HUES48 (cell line): ENCODE results near the gene ADAM12.
"Not testable (repeated sequence)": the region's sequence is repeated elsewhere in the genome, so short reads cannot be mapped to it uniquely, and the experiment has no call there.

Experiments used
- H3K27ac ChIP-seq: one replicate; pipeline ENCODE4 v1.7.0; 2013; ENCODE audit warnings: low read depth, low read length, inconsistent platforms
- H3K27me3 ChIP-seq: 2 replicates; pipeline ENCODE4 v1.6.1; 2013; ENCODE audit warnings: mild to moderate bottlenecking, low read length; ENCODE audit not compliant: control insufficient read depth, insufficient read depth
- H3K36me3 ChIP-seq: 2 replicates; pipeline ENCODE4 v1.6.1; 2013; ENCODE audit warnings: low read length; ENCODE audit not compliant: control insufficient read depth, insufficient read depth
- H3K4me1 ChIP-seq: 2 replicates; pipeline ENCODE4 v1.6.1; 2013; ENCODE audit warnings: mild to moderate bottlenecking, low read length; ENCODE audit not compliant: control insufficient read depth, insufficient read depth
- H3K4me3 ChIP-seq: 2 replicates; pipeline ENCODE4 v1.5.1; 2013; ENCODE audit warnings: mild to moderate bottlenecking, low read depth, low read length
- H3K9ac ChIP-seq: 2 replicates; pipeline ENCODE4 v1.6.1; 2013; ENCODE audit warnings: mild to moderate bottlenecking, low read depth, low read length, moderate library complexity
- H3K9me3 ChIP-seq: 2 replicates; pipeline ENCODE4 v1.6.1; 2013; ENCODE audit warnings: low read length; ENCODE audit not compliant: control insufficient read depth, insufficient read depth

Gene ADAM12

DNA sequence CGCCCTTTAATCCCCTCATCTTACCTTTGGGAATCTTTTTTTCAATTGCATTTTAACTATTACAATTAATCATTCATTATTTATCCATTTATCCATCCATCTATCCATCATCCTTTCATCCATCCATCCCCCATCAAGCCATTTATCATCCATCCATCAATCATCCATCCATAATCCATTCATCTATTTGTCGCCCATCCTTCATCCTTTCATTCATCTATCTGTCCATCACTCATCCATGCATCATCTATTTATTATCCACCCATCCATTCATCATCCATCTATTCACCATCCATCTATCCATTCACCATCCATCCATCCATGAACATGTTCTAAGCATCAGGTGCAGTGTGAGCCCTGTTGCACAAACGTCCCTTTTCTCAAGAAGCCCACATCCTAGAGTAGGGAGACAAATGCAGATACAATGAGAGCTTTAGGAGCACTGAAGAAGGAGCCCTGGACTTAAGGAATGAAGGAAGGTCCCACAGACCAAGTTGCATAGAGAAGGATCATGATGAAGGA lies 199.5 kb downstream of the ADAM12 start:
- Histone ChIP-seq H3K9ac (no peak overlapping the region), H3K36me3 (no peaks in the 10 kb centered on the region), H3K9me3 (no peaks in the 10 kb centered on the region), H3K4me3 (no peak overlapping the region), H3K4me1 (no peaks in the 10 kb centered on the region), H3K27ac (no peak overlapping the region), H3K27me3 (no peaks in the 10 kb centered on the region)

DNA sequence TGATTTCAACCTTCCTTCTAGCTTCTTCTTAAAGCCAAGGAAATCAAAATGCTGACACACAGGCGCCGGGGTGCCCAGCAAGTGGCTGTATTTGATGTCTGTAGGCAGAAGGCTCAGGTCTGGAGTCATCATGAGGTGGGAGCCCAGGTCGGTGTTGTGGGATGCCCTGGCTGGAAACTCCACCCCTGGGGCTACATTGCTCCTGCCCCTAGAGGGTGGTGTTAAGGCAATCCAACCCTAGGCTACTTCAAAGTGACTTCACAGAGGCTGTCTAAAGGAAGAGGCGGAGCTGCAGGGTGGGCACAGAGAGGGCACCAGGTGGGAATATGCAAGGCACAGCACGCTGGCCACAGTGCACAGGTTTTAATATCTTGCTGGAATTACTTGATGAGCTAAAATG lies 200.9 kb downstream of the ADAM12 start:
- Histone ChIP-seq H3K36me3 (no peaks in the 10 kb centered on the region), H3K4me1 (no peaks in the 10 kb centered on the region), H3K9me3 (no peaks in the 10 kb centered on the region), H3K4me3 (no peak overlapping the region), H3K27me3 (no peaks in the 10 kb centered on the region), H3K27ac (no peak overlapping the region), H3K9ac (no peak overlapping the region)

DNA sequence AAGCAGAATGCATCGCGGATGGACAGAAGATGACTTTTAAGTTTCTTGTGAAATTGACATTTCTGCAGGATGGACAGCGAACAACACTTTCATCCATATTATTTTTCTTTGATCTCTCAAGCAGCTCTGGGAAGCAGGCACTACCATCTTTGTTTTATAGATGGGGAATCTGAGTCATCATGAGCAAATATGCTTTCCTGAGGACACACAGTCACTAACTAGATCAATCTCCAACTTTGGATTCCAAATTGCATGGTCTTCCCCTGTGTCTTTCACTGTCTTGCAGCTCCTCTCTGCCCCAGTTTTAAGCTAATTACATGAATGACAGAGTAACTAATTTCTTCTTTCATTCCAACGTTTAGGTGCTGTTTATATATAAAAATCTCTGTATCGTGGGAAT lies 201.5 kb downstream of the ADAM12 start:
- Histone ChIP-seq H3K36me3 (no peaks in the 10 kb centered on the region), H3K27me3 (no peaks in the 10 kb centered on the region), H3K4me3 (no peak overlapping the region), H3K9ac (no peak overlapping the region), H3K4me1 (no peaks in the 10 kb centered on the region), H3K27ac (no peak overlapping the region), H3K9me3 (no peaks in the 10 kb centered on the region)

DNA sequence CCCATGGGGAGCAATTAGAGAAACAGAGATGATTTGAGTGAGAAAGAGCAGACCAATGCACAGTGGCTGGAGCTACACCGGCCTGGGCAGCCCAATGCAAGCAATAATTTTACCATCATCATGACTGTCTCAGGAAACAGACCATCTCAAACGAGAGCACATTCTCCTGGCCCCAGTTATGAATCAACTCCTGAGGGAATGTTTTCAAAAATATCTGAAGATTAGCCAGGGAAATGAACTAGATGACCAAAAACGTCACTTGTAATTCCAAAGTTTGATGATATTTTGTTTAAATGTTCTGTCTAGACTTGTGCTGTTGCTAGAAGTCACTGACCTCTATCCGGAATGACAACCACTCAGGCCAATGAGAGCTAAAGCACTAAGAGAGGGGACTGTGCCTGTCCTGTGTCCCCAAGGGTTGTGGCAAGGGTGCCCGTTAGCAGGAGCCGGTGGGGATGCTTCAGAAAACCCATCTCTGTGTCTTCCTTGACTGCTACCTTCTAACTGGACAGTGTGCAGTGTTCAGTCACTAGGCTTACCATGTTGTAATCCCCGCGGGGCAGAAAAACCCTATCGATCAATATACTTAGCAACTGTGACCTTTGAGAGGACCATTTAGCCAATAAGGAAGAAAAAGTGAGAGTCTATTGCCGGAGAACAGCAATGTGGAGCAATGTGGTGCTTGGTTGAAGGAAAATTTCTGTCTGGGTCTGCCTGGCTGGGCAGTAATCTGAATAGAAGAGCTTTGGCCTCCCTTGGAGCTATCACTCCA lies 202.4 kb downstream of the ADAM12 start:
- Histone ChIP-seq H3K27me3 (no peaks in the 10 kb centered on the region), H3K9ac (no peak overlapping the region), H3K4me3 (no peak overlapping the region), H3K9me3 (no peaks in the 10 kb centered on the region), H3K4me1 (no peaks in the 10 kb centered on the region), H3K27ac (no peak overlapping the region), H3K36me3 (no peaks in the 10 kb centered on the region)

DNA sequence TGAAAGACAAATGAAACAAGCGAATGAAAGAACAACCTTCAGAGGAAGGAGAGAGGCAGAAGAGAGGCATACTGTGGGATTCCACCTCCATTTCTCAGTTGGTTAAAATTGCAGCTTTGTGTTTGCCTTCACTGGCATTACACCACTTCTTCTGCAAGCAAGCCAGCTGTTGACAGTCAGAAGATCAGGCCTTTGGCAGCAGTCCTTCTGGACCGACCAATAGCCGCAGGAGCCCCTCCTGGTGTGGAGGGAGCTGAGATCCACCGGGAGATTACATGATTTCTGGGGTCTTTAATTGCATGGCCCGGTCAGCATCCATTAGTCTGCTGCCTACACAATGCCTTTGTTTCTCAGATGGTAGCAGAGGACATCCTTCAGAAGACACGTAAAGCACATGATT lies 206.7 kb downstream of the ADAM12 start:
- Histone ChIP-seq H3K36me3 (no peaks in the 10 kb centered on the region), H3K4me1 (peaks cover 20% of the 10 kb centered on the region), H3K9ac (no peak overlapping the region), H3K9me3 (no peaks in the 10 kb centered on the region), H3K27me3 (no peaks in the 10 kb centered on the region), H3K4me3 (no peak overlapping the region), H3K27ac (no peak overlapping the region)

DNA sequence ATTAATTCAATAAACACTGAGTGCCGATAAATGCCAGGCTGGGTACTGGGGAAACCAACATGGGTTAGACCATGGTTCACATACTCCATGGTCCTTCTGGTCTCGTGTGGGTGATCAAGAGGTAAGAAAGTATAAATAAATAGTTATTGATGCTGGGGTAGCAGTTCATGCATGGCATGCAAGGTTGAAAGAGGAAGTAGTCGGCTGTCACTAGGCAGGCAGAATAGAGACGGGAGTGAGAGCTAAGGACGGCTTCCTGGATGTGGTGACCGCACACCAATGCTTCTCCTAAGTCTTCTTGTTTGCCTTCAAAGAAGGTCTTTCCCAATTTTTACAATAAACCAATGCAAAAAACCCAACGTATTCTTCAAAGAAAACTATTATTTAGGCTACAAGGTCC lies 208.6 kb downstream of the ADAM12 start:
- H3K27me3 ChIP-seq = no peaks in the 10 kb centered on the region
- H3K36me3 ChIP-seq = no peaks in the 10 kb centered on the region
- no peak overlapping the region for H3K9ac ChIP-seq
- no peaks in the 10 kb centered on the region for H3K9me3 ChIP-seq
- H3K27ac ChIP-seq = no peak overlapping the region
- H3K4me3 ChIP-seq = no peak overlapping the region
- peaks cover 34% of the 10 kb centered on the region for H3K4me1 ChIP-seq

DNA sequence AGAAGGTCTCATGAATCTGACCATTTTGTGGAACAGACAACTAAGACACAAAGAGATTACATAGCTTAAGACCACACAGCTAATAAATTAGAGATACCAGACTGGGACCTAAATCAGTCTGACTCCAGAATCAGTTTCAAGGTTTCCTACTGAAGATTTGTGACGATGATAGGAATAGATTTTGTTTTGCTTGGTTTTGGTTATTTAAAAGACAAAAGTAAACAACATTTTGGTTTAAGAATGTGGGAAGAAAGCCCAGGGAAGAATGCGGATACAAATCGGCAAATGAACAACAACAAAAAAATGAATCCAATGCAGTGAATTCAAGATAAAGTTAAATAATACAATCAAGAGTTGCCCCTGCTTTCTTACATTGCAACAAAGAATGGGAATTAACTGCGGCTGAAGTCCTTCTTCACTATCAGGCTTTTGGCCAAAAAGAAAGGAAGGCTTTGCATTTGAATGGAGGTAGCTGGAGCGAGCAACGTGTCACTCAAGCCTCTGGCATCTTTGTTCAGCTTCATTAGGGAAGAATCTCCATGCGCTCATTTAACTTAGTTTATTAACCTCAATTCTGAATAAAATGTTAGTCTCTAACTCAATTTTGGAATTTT lies 210.8 kb downstream of the ADAM12 start:
- peak overlapping the region; percentile 92 for H3K27ac ChIP-seq
- peak overlapping the region; percentile 27; the same call in 1 of the 2 replicates for H3K4me3 ChIP-seq
- H3K9me3 ChIP-seq = no peaks in the 10 kb centered on the region
- H3K9ac ChIP-seq = 0 out of 2 replicates have a peak overlapping the region, but pooled peaks have one; percentile 17
- no peaks in the 10 kb centered on the region for H3K36me3 ChIP-seq
- peaks cover 34% of the 10 kb centered on the region for H3K4me1 ChIP-seq
- H3K27me3 ChIP-seq = no peaks in the 10 kb centered on the region

DNA sequence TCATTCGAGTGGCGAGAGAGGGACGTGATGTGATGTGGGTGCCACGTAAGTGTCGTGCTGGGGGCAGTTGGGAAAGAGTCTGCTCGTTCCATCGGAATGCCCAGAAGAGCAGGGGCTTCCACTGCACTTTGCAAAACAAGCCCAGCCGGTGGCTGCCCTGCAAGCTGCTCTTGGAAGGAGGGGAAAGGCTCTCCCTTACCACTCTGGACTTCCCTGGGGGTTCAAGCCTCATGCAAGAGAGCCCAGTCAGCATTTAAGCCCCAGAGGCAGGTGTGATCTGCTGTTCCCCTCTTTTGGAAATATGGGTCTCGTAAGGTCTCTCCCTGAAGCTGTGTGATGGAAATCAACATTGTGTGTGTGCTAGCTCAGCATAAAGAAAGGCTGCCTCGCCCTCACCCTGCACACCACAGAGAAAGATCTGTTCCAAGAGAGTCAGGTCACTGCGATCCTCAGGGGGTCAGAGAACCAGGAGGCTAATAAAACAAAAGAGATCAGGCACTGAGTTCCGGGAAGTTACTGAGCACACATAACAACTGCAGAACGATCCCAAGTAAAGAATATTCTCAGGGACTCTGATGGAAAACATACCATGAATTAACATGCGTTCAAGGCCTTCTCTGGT lies 212.5 kb downstream of the ADAM12 start:
- Histone ChIP-seq H3K27me3 (no peaks in the 10 kb centered on the region), H3K4me3 (no peak overlapping the region), H3K9me3 (no peaks in the 10 kb centered on the region), H3K9ac (no peak overlapping the region), H3K36me3 (no peaks in the 10 kb centered on the region), H3K27ac (peak overlapping the region; percentile 66), H3K4me1 (peaks cover 34% of the 10 kb centered on the region)

DNA sequence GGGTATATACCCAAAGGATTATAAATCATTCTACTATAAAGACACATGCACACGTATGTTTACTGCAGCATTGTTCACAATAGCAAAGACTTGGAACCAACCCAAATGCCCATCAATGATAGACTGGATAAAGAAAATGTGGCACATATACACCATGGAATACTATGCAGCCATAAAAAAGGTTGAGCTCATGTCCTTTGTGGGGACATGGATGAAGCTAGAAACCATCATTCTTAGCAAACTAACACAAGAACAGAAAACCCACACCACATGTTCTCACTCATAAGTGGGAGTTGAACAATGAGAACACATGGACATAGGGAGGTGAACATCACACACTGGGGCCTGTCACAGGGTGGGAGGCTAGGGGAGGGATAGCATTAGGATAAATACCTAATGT lies 215.5 kb downstream of the ADAM12 start:
- not testable (repeated sequence) for H3K36me3 ChIP-seq, H3K9ac ChIP-seq, H3K4me3 ChIP-seq, H3K9me3 ChIP-seq, H3K27ac ChIP-seq, H3K27me3 ChIP-seq
- peaks cover 26% of the 10 kb centered on the region for H3K4me1 ChIP-seq

DNA sequence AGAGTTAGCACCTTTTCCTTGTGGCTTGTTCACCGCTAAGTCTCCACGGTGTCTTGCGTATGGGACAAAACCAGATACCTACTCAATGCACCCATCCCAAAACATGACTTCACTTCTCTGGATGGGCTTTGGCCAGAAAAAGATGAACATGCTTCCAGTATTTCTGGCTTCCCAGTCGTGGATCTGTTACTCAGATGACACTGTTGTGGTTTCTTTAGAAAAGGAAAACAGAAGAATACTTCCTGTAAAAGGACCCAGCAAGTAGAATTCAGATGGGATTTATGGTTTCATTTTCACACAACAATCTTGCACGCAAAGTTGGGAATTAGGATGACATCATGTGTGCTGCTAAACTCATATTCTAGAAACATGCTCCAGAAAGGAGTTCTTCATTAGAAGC lies 216.7 kb downstream of the ADAM12 start:
- H3K9ac ChIP-seq = no peak overlapping the region
- no peaks in the 10 kb centered on the region for H3K9me3 ChIP-seq
- no peaks in the 10 kb centered on the region for H3K27me3 ChIP-seq
- peaks cover 14% of the 10 kb centered on the region for H3K4me1 ChIP-seq
- H3K27ac ChIP-seq = no peak overlapping the region
- no peak overlapping the region for H3K4me3 ChIP-seq
- H3K36me3 ChIP-seq = no peaks in the 10 kb centered on the region

DNA sequence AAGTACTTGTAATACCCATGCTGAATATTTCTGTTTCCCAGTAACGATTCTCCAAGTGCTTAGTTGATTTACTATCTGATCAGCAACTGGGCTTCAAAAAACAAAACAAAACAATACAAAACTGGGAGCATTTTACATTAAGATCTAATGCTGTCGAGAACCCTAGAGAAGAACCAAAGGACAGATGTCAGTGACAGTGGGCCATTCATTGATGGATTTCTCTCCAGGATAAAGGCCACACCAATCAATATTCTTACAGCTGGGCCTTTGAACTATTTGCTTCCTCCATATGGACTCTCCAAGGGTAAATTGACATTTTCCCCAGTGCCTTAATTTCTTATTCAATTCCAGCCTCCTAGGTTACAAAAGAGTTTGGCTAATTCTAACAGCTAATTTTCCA lies 217.5 kb downstream of the ADAM12 start:
- Histone ChIP-seq H3K9ac (no peak overlapping the region), H3K4me1 (peaks cover 8% of the 10 kb centered on the region), H3K9me3 (no peaks in the 10 kb centered on the region), H3K27ac (no peak overlapping the region), H3K4me3 (no peak overlapping the region), H3K36me3 (no peaks in the 10 kb centered on the region), H3K27me3 (no peaks in the 10 kb centered on the region)
